ENCODE results near the gene ZMYND10.

ZMYND10 gene

DNA sequence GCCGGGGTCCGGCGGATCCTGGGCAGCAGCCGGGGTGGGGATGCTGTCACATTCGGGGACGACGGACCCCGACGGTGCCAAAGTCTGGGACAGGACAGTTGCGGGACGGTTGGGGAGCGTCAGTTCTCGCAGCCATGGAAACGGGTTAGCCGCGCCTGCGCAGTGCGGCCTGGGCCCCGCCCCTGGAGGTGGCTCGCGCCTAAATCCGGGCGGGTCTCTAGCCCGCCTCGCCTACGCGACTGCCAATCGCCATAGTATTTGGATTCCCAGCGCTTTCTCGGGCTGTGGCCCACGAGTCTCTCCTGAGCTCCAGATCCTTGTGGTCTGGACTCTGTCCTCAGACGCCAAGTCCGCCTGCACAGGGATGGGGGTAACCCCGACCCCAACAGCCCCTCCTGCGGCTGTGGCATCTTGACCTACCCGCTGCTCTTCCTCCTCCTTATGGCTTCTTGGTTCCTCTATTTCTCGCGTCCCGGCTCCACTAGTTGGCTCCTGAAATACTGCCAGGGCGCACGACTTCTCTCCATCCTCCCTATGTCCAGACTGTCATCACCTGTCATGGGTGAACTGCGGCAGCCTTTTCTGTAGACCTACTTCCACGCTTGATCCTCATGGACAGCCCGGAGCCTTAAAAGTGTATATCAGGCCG is at the start of gene ZMYND10:
Gene ZMYND10, minus strand, starts transcription at position 147 of the 649 bp plus-strand sequence. CDS start 153 bp downstream, outside the sequence.
- DNase-seq = no peak

- no peak for DNase-seq
Measured at GRCh38 chr3:50393061-50393460, 47.5 kb upstream of the ZMYND10 start.

- no peak for DNase-seq
Measured at GRCh38 chr3:50392101-50392715, 46.7 kb upstream of the ZMYND10 start.

- DNase-seq = no peak
Measured at GRCh38 chr3:50390508-50391224, 45.1 kb upstream of the ZMYND10 start.

GRCh38 chr3:50389414-50389767 is 43.9 kb upstream of the ZMYND10 start:
- DNase-seq = no peak

DNA sequence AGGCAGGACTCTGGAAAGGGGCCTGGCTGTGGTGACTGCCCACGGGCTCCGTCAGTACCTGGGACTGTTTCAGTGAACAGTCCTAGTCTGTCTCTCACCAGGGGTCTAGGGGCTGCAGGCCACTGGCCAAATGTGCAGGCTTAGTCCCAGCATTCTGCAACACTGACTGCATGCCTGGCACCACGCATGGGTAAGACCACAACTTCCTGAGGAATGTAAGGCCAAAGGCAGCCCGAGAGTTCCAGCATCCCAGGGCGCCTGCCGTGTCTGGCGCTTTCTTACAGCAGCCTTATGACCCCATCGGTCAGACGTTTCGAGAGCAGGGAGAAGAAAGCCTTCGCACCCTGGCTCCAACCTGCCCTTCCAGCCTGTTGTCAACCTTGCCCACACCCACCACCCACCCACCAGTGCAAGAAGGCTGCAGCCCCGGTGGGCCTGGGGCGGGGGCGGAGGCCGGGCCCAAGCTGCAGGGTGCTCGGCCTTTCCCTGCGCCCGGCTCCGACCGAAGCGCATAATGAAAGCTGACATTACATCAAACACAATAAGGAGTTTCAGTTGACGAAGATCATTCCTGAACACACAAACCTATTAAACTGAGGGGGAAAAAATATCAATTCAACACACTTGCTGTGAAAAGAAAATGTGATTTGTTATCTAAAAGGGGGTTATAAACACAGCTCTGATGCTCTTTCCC is 43.3 kb upstream of the ZMYND10 start:
- no peak for DNase-seq

GRCh38 chr3:50388016-50388719 is 42.6 kb upstream of the ZMYND10 start:
- peak in 1 of 2 experiments; percentile 9 for DNase-seq

DNA sequence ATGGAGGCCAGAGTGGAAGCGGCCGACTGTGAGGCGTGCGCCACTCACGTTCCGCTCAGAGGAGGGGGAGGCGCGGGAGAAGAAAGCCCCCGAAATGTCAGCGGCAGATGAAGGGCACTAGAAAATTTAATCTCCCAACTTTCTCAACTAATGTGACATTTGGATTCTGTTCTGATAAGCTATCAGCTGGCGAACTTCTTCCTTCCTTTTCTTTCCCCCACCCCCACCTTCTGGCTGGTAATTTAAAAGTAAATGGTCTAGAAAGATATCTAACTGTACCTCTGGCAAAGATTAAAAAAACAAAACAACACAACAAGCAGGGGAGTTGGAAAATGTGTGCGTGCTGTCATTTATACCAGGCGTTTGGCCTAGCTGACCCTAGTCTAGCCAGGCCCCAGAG is 40.2 kb upstream of the ZMYND10 start:
- DNase-seq = no peak

- DNase-seq = no peak
Measured at GRCh38 chr3:50383750-50384149, 38.2 kb upstream of the ZMYND10 start.

DNA sequence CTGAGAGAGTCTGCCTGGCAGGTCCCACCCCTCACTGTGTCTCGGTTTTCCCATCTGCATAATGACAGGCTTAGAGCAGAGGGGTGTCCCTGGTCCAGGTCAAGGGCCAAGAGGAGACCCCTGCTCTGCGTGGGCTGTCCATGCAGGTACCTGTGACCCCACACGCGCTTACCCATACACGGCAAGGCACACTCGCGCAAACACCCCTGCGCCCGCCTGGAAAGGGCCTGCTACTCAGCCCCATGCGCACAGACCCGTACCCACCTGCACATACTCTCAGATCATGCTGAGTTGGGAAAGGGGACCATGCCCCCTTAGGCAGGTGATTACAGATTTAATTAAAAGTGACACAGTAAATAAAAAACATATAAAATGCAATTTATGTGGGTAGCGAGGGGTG is 37.2 kb upstream of the ZMYND10 start:
- no peak for DNase-seq

GRCh38 chr3:50381383-50381782 is 35.9 kb upstream of the ZMYND10 start:
- no peak for DNase-seq

GRCh38 chr3:50380405-50381085 is 35.0 kb upstream of the ZMYND10 start:
- no peak for DNase-seq

DNA sequence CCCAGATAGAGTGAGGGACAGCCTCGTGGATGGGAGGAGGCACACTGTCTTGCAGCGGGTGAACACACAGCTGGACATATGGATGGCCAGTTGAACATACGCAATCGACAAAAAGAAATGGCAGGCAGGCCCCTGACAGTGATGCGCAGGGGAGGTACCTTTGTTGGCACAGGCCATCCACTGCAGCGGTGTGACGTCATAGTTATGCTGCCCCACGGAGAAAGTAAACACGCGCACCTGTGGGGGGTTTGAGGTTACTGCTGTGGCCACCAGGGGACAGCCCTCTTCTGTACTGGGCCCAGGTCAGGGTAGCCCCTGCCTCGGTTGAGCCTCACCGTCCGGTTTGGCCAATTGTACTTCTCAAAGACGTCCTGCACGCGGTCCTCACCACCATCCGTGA is 33.2 kb upstream of the ZMYND10 start:
- DNase-seq = no peak

DNA sequence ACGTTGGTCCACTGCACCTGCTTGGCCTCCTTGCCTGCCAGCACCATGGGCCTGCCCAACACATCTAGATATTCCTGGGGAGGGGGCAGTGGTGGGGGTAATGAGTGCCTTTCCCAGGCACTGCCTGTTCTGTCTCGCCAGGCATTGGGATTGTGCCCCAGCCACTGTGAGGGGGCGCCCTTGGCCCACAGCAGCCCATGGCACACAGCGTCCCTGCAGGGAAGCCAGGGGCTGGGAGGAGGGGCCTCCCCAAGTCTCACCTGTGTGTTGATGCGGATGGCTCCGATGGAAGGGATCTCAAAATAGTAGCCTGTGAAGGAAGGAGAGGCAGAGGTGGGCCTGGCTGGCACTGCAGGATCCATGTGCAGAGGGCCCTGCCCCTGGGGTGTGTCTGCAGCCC is 32.5 kb upstream of the ZMYND10 start:
- DNase-seq = no peak

DNA sequence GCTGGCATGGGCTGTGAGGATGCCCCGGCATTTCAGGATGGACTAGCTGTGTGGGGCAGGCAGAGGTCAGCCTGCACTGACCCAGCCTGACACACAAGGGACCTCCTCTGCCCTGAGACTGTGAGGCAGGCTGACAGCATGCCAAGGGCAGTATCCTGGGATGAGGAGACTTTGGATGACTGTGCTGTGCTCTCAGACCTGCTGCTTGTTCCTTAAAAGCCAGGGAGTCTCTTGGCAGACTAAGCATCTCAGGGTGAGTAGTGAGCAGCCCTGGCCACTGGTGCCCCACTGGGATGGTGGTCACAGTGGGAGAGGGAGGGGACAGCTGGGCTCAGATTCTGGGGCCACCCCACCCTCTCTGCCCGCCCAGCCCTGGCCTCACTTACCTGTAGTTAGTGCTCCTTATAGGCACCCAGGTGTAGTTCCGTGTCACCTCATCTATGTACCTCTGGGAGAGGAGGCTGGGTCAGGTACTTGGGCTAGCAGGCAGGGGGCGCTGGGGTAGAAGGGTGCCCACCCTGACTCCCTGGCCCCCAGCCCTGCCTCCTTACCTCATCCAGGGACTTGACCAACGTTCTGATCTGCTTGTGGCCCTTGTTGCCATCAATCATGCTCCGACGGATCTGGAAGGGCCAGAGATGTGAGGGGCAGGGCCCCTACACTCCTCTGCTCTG is 29.9 kb upstream of the ZMYND10 start:
- no peak for DNase-seq

DNA sequence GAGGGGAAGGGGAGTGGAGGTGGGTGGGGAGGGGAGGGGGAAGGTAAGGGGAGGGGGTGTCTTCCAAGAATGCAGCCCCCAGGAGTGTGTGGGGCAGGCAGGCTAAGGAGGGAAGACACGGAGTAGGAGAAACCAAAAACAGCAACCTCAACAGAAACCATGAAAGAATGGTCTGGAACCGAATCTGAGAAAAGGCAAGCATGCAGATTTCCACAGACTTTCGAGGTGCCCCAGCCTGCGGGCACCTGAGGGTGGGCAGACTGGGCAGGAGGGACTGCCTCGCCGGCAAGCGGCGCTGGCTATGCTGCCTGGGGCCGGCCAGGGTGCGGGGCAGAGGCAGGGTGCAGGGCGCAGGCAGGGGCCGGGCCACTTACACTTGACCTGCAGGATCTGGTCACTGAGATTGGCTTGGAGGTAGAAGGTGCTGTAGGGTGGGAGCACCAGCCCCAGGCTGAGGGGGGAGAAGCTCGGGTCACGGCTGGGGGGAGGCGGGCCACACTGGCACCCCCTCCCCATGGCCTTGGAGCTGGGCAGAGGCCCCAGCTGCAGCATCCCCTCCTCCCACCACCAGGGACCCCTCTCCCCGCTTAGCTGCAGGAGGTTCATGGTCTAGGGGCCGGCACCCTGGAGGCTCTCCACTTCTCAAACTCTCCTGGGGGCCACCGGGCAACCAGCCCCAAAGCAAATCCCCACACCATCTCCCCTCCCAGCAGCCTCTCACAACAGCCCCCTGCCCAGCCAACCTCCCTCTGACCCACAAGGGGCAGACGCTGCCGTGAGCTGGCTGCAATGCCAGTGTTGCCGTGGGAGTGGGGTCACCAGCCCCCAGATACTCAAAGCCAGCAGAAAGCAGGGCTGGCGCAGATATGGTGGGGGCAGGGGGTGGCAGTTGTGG is 29.1 kb upstream of the ZMYND10 start:
- DNase-seq = no peak

GRCh38 chr3:50373146-50374051 is 27.9 kb upstream of the ZMYND10 start:
- no peak for DNase-seq

DNA sequence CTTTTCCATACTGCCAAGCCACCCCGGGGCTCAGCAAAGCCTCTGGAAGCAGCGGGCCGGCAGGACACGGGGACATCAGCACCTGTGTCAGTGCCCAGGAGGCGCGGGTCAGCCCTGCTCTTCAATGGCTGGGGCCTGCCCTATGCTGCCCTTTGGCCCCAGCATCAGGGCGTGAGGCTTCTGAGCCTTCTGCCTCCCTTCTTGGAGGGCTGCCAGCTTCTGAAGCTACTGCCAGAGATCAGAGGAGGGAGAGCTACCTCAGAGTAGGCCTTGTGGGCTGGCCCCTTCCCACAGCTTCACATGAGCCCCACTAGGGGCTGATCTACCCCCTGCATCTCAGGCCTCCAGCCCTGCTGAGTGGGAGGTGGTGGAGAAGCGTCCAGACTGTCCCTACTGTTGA is 26.8 kb upstream of the ZMYND10 start:
- DNase-seq = no peak

- DNase-seq = no peak
Measured at GRCh38 chr3:50371133-50371685, 25.7 kb upstream of the ZMYND10 start.
